HL-60 (cell line): ENCODE measurements around the gene MYBPC3.

Experiments
- DNase-seq, 2 experiments: peaks; one replicate each; pipeline ENCODE4 v3.0.0-alpha.2; 2010 to 2020; ENCODE audit warnings: low read depth in 1 of 2, low spot score in 1 of 2
- H3K27ac ChIP-seq: fragments of 250-450 bp; sonication (Bioruptor Pico); replicated peaks from 2 replicates; pipeline ENCODE4 v1.5.1; 2020; ENCODE audit warnings: mild to moderate bottlenecking, moderate library complexity
- H3K27me3 ChIP-seq: fragments of 250-450 bp; sonication (Bioruptor Pico); 2 replicates; pipeline ENCODE4 v1.5.1; 2021; ENCODE audit warnings: mild to moderate bottlenecking, moderate library complexity; ENCODE audit not compliant: insufficient read depth, poor library complexity, severe bottlenecking
- H3K4me3 ChIP-seq: replicated peaks from 2 replicates; pipeline ENCODE4 v1.5.1; 2011; ENCODE audit warnings: mild to moderate bottlenecking, control low read depth, low read length; ENCODE audit not compliant: insufficient read depth
- GABPA ChIP-seq: IDR thresholded peaks from 2 replicates; pipeline ENCODE4 v1.6.1; 2012; ENCODE audit warnings: low read depth
- POLR2AphosphoS5 ChIP-seq: IDR thresholded peaks from 2 replicates; pipeline ENCODE4 v1.6.1; 2012; ENCODE audit warnings: low read depth
- SPI1 ChIP-seq: IDR thresholded peaks from 2 replicates; pipeline ENCODE4 v1.6.1; 2012; ENCODE audit warnings: low read depth, mild to moderate bottlenecking, borderline replicate concordance
- TF ChIP-seq, protein P1 (sequence below): IDR thresholded peaks from one replicate; pipeline ENCODE4 v1.5.1; 2011; ENCODE audit warnings: low read length, control low read depth, inconsistent platforms; ENCODE audit not compliant: insufficient read depth
- TF ChIP-seq, protein P2 (sequence below): IDR thresholded peaks from 2 replicates; pipeline ENCODE4 v1.6.1; 2012; ENCODE audit warnings: low read depth; ENCODE audit not compliant: insufficient replicate concordance

MYBPC3 gene

DNA sequence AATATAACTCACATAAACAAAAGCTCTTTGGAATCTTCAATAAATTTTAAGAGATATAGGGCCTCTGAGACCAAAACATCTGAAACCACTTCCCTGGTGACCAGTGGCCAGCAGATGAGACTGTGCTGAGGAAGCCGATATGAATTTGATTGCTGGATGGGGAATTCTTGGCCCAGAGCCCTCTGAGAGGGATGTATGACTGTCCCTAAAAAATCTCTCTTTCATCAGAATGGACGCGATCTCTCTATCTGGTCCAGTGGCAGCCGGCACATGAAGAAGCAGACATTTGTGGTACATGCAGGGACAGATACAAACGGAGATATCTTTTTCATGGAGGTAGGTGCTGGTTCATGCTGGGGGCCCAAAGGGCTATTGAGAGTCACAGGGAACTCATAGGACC is 37.5 kb downstream of the MYBPC3 start:
- no peak overlapping the region for H3K27ac ChIP-seq
- no peak overlapping the region for H3K4me3 ChIP-seq
- DNase-seq: no peak
- no peak for TF ChIP-seq SPI1
- no peaks in the 10 kb centered on the region for H3K27me3 ChIP-seq

DNA sequence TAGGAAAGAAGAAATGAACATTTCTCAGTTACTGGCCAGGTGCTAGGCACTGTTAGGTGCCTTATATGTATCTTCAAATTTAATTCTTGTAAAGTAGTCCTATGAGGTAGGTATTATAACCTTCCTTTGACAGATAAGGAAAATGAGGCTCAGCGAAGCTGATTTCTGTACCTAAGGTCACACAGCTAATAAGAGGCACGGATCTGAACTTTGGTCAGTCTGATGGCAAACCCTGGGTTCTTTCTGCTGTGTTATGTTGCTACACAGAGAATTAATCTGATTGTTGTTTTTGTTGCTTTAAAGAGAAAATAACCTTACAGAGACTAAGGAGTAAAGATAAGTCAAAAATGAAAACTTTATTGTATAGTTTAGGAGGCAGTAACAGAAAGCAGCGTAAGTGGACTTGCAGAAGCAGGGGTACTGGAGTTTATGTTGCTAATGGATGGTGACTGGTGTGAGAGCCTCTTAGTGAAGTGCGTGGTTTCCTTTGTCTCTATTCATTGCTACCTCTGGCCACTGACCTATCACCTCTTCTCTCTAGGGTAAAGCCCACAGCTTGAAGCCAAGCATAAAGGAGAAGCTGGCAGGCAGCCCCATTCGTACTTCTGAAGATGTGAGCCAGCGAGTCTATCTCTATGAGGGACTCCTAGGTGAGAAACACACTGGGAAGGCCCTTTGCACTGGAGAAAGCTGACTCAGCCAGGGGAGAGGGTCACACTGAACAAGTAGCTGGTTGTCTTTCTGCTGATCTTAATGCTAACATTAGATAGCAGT is 44.3 kb downstream of the MYBPC3 start:
- no peaks in the 10 kb centered on the region for H3K27me3 ChIP-seq
- no peak overlapping the region for H3K4me3 ChIP-seq
- H3K27ac ChIP-seq: no peak overlapping the region
- no peak for DNase-seq
- TF ChIP-seq, protein P1, sequence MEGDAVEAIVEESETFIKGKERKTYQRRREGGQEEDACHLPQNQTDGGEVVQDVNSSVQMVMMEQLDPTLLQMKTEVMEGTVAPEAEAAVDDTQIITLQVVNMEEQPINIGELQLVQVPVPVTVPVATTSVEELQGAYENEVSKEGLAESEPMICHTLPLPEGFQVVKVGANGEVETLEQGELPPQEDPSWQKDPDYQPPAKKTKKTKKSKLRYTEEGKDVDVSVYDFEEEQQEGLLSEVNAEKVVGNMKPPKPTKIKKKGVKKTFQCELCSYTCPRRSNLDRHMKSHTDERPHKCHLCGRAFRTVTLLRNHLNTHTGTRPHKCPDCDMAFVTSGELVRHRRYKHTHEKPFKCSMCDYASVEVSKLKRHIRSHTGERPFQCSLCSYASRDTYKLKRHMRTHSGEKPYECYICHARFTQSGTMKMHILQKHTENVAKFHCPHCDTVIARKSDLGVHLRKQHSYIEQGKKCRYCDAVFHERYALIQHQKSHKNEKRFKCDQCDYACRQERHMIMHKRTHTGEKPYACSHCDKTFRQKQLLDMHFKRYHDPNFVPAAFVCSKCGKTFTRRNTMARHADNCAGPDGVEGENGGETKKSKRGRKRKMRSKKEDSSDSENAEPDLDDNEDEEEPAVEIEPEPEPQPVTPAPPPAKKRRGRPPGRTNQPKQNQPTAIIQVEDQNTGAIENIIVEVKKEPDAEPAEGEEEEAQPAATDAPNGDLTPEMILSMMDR: no peak
- no peak for TF ChIP-seq POLR2AphosphoS5
- TF ChIP-seq GABPA: no peak
- TF ChIP-seq SPI1: no peak

DNA sequence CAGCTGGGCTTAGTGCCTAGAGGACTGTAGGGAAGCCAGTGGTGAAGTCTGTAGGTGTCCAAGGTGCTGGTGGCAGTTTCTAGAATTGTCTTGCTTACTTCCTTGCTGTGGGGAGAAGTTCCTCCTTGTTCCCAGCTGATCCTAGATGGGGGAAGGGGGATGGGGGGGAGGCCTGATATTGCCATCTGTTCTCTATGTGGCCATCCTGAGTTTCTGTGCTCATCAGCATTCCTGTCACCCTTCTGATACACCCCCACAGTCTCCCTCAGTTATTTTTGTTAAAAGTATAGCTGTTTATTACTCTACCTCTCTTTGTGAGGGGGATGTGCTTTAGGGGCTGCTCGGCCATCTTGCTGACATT is 46.0 kb downstream of the MYBPC3 start:
- Histone ChIP-seq H3K27me3 (no peaks in the 10 kb centered on the region), H3K27ac (no peak overlapping the region), H3K4me3 (no peak overlapping the region)
- DNase-seq: no peak
- no peak for TF ChIP-seq POLR2AphosphoS5
- TF ChIP-seq, protein P1: no peak
- no peak for TF ChIP-seq SPI1
- no peak for TF ChIP-seq GABPA
- TF ChIP-seq, protein P2, sequence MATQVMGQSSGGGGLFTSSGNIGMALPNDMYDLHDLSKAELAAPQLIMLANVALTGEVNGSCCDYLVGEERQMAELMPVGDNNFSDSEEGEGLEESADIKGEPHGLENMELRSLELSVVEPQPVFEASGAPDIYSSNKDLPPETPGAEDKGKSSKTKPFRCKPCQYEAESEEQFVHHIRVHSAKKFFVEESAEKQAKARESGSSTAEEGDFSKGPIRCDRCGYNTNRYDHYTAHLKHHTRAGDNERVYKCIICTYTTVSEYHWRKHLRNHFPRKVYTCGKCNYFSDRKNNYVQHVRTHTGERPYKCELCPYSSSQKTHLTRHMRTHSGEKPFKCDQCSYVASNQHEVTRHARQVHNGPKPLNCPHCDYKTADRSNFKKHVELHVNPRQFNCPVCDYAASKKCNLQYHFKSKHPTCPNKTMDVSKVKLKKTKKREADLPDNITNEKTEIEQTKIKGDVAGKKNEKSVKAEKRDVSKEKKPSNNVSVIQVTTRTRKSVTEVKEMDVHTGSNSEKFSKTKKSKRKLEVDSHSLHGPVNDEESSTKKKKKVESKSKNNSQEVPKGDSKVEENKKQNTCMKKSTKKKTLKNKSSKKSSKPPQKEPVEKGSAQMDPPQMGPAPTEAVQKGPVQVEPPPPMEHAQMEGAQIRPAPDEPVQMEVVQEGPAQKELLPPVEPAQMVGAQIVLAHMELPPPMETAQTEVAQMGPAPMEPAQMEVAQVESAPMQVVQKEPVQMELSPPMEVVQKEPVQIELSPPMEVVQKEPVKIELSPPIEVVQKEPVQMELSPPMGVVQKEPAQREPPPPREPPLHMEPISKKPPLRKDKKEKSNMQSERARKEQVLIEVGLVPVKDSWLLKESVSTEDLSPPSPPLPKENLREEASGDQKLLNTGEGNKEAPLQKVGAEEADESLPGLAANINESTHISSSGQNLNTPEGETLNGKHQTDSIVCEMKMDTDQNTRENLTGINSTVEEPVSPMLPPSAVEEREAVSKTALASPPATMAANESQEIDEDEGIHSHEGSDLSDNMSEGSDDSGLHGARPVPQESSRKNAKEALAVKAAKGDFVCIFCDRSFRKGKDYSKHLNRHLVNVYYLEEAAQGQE: no peak

DNA sequence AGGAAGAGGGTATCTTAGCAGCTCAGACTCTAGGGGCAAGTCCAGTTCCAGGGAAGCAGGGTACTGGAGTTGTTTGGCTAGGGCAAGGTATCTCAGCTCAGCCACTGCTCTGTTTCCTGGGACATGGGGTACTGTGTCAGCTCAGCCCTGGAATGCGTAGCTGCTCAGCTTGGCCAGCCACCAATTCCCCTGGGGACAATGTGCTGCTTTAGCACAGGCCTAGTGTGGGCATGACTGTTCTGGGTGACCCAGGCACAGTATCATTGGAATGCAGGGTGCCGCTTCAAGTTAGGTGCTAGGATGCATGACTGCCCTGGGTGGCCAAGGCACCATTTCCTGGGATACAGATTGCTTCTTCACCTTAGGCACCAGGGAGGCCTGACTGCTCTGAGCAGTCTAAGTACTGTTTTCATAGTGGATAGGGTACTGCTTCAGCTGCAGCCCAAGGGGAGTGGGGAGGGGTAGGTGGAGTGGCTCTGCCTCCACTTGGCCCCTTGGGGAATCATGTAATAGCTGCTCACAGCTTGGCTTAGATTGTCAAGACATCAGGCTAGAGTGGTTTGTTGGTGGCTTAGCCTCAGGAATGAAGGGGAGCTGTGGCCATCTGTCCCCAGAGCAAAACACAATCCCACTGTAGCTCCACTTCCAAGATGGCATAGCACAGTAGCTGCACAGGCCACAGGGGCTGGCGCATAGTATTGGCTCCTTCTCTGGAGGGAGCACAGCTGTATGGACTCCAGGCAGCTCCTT is 46.6 kb downstream of the MYBPC3 start:
- H3K27me3 ChIP-seq: no peaks in the 10 kb centered on the region
- TF ChIP-seq POLR2AphosphoS5: no peak
- TF ChIP-seq, protein P1: no peak
- TF ChIP-seq GABPA: no peak
- DNase-seq: no peak
- H3K4me3 ChIP-seq: no peak overlapping the region
- H3K27ac ChIP-seq: no peak overlapping the region

DNA sequence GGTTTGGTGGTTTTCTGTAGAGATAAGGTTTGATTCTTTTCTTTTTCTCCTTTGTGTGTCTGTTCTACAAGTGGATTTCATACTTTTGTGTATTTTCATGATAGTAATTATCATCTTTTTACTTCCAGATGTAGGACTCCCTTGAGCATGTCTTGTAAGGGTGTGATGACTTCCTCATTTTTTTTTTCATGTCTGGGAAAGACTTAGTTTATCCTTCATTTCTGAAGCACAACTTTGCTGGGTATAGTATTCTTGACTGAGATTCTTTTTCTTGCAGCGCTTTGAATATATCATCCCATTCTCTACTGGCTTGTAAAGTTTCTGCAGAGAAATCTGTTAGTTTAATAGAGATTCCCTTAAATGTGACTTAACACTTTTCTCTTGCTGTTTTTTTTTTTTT is 49.6 kb downstream of the MYBPC3 start:
- no peak overlapping the region for H3K4me3 ChIP-seq

More for the DNA sequence above, 49.6 kb downstream of the MYBPC3 start:
- no peaks in the 10 kb centered on the region for H3K27me3 ChIP-seq
- H3K27ac ChIP-seq: no peak overlapping the region
- TF ChIP-seq GABPA (no peak), SPI1 (peak; percentile 67)
- no peak for DNase-seq
